NCI-H345 (cell line): Measurements from ENCODE around the gene NEUROG1.

ENCODE experiments used
- DNase-seq: peaks from one replicate; lab custom pipeline; 2025; lab: John Stamatoyannopoulos, UW

NEUROG1 gene

GRCh38 chr5:135564331-135564730, 28.6 kb upstream of the NEUROG1 start:
- DNase-seq, result no peak

DNA sequence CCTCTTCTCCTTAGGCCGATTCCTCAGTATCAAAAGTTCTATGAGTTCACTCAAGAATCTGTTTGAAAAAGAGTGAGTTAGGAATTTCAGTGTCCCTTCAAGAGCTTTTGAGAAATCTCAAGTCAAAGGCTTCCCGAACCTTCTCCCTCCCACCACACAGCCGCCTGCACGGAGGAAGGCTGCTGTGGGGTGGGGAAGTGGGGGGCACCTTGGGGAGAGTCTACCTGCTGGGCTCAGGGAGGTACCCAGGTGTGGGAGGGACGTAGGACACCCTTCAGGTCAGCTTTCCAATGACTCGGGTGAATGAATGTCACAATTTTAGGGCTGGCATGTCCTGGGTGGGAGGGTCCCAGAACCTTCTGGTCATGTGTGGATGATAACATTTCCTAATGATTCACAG, 25.5 kb upstream of the NEUROG1 start:
- DNase-seq, result no peak

GRCh38 chr5:135560858-135561257, 25.1 kb upstream of the NEUROG1 start:
- peak; percentile 82 for DNase-seq

GRCh38 chr5:135559354-135559753, 23.6 kb upstream of the NEUROG1 start:
- DNase-seq, result no peak

DNA sequence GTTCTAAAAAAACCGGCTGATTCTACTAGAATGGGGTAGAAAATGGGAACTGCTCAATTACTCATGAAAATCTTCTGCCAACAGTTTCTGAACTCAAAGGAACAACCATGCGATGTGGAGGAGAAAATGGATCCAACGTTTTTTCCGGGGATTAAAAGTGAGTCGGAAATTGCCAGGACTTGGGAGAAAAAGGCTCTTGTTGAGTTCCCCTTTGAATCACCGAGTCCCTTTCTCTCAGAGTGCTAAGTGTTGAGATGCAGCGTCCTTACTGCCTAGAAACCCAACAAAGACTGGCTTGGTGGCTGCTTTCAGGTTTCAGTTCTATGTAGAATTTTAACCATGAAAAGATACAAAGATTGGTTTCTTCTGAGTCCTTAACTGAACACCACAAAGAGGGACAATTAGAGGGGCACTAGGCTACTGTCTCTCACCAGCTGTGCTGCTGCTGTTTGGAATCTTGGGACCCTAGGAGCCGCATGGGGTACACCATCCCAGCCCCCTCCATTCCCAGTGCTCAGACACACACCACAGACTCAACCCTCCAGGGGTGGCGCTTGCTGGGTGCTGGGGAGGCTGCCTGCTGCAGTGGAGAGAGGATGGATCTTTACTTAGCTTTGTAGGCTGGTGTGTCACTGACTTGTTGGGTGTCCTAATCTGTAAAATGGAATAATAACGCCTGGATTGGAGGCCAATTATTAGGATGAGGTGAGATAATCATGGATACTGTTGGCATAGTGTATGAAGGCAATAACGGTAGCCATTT, 21.5 kb upstream of the NEUROG1 start:
- no peak for DNase-seq

GRCh38 chr5:135556620-135557019, 20.9 kb upstream of the NEUROG1 start:
- no peak for DNase-seq

GRCh38 chr5:135555530-135555929, 19.8 kb upstream of the NEUROG1 start:
- no peak for DNase-seq

DNA sequence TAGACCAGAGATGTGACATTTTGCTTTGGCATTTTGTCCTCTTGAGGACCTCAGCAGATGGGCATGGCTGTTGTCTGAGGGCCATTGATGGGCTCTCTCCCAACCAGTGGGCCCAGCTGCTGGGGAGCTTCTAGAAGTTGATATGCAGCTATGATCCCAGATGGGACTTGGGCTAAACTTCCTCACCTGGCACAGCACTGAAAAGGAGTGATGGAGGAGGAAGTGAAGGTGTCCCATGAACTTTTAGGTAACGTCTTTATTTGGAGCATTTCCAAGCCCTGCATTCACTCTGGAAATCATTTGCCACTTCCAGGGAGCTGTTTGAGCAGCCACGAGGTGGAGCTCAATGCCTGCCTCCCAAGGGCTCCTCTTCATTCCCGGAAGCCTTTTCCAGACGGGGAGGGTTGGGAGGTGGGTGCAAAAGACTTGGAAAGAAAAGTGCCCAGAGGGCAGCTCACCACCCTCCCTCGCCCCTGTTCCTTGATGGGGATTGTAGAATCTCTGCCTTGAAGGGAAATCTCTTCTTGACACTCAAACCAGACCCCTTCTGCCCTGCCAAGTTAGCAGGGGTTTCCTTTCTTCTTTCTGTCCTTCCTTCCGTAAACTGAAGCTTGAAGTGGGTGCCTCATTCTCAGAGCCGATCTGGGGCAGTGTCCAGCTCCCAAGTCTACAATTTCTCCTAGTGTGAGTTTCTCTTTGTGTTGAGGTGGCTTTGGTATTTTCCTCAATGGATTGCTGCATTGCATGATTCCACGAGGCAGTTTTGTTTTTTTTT, 18.1 kb upstream of the NEUROG1 start:
- peak; percentile 59 for DNase-seq

- DNase-seq, result peak; percentile 84
Observed at GRCh38 chr5:135551593-135552447, 16.1 kb upstream of the NEUROG1 start.

- DNase-seq, result no peak
Observed at GRCh38 chr5:135549413-135549812, 13.6 kb upstream of the NEUROG1 start.

DNA sequence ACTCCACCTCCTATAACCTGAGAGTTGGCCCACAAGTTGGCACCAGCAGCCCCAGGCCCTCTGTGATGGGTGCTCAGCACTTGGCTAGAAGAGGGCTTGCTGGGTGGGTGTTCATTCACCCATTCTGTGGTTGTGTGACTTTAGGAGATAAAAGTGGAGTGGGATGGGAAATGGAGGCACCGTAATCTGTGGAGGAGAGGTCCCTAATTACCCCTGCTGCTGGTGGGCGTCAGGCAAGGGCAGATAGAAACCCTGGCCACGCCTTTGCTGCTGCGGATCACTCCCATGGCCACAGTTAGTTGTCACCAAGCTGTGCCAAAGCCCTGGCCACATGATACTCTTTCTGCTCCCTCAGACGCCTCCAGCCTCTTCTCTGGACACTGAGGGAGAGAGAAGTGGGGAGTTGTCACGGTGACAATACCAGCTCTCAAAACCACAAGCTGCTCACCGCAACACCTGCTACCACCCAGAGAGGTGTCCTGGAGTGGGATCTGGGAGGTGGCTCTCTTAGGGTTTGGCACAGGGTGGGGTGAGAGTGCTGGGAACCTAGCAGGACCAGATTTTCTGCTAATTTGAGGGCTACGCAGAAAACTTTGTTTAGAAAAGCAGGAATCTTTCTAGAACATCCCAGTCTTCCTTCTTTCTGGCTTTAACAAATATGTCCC, 12.0 kb upstream of the NEUROG1 start:
- peak; percentile 78 for DNase-seq

DNA sequence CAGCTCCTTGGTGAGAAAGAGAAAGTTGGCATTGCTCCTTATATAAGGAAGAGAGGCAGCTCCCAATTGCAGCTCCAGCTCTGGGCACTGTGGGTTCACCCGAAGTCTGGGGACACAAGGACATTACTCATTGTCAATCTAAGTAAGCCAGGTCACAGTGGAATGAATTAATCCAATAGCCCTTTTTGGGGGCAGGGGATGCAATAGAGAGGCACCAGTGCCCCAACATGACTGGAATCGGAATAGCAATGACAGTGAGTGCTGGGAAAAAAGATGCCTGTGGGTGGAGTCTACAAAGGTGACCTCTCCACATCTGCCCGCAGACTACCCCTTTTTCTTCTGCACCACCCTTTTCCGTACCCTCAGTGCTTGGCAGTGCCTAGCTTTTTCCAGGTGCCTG, 11.1 kb upstream of the NEUROG1 start:
- DNase-seq, result no peak

DNA sequence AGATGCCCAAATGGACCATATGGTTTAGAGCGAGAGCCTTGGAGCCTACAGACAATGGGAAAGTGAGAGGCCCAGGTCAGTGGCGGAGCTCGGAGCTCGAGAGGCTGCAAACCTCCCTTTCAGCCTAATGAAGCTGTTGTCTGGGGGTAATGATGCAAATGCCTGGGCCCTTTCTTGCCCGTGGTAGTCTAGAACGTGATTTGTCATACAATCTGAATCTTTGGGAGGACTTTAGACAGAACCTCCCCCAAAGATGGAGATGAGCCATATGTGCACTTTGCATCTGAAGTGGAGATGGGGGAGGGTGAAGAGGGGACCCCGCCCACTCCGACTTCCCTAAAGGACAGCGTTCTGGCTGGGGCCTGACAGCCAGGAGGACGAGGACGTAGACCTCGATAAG, 10.3 kb upstream of the NEUROG1 start:
- DNase-seq, result no peak

- DNase-seq, result no peak
Observed at GRCh38 chr5:135545099-135545498, 9.3 kb upstream of the NEUROG1 start.

DNA sequence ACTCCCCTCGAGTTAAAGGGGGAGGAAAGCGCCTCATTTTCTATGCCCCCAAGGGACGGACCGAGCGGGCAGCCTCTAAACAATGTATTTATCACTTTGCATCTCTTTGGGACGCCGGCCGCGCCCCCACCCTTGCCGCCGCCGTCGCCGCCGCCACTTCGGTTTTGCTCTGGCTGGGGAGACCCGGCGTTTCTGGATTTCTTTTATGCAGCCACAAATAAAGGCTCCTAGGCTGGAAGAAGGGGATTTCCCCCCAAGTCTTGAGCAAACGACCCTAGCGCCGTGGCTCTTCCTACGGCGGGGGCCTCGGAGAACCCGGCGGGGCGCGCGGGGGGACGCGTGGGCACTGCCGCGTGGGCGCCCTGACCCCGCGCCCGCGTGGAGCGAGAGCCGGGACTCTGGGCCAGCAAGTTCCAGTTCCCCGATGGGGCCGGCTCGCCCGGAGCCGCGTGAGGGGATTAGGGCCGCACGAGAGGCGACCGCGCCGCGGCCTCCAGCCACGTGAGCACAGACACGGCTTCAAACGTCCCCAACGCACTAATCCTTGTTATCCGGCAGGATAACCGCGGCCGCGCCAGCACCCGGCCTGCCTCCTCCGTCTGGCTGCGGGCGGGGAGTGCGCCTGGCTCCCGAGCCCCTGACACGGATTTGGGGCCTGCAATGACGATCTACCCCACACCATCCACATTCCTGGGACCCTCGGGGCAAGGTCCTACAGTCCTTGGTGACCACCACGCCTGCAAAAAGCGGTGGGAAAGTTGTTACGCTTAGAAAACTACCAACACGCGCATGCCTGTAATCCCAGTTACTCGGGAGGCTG, 7.9 kb upstream of the NEUROG1 start:
- no peak for DNase-seq

- no peak for DNase-seq
Observed at GRCh38 chr5:135543001-135543484, 7.3 kb upstream of the NEUROG1 start.

DNA sequence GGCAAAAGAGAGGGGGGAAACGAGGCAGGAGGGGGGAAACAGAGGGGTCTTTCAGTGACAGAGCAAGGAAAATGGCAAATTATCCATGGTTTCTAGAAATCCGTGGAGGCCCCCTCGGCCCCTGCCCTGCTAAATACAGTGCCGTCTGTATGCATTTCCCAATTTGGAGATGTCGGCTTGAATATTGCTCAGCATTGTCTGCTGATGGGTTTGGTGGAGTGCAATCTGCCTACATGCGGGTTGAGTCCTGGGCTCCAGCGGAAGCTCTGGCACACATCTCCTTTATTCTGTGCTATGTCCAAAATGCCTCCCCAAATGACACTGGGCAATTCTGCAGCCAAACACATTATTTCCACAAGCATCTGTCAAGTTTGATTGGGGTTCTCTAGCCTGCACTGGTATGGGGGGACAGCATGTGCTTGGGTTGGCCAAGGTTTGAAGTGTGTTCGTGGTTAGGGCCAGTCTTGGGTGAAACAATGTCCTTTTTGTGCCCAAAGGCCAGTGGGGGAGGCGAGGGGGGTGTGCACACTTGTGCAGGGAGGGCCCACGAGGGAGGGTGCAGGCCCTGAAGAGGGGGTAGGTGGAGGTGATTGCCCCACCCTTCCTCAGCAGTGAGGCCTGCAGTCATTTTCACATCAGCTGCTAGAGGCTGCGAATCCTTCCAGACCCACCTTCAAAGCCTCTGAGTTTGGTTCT, 6.2 kb upstream of the NEUROG1 start:
- DNase-seq, result no peak

DNA sequence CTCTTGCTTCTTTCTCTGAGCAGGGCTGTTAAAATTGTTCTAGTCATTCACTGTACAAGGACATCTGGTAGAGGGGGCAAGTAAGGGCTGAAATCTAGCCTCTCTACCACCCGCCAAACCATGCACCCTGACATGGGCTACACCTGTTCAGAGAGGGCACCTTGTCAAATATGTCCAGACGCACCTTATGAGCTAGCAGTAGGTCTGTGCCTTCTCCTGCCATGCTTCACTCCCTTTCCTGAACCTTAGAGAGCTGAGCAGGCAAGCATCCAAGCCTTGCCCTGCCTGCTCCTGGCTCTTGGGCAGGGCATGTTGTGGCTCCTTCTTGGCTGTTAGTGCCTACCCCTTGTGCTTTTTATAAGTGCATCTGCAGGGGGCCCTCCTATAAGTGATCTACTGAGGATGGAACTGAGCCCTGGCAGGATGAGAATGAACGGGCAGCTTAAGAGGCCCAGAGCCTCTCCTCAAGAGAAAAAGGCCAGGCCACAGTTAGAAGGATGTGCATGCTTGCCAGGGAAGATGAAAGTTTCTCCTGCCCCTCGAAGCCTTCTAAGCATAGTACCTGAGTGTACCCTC, 3.8 kb upstream of the NEUROG1 start:
- no peak for DNase-seq

GRCh38 chr5:135538261-135538660, 2.5 kb upstream of the NEUROG1 start:
- DNase-seq, result no peak

GRCh38 chr5:135537745-135538144, 2.0 kb upstream of the NEUROG1 start:
- no peak for DNase-seq
